ENCODE results near the gene ALK.

GRCh38 chr2:29694741-29695140 lies 226.6 kb downstream of the ALK start:
- TF ChIP-seq, protein P1, sequence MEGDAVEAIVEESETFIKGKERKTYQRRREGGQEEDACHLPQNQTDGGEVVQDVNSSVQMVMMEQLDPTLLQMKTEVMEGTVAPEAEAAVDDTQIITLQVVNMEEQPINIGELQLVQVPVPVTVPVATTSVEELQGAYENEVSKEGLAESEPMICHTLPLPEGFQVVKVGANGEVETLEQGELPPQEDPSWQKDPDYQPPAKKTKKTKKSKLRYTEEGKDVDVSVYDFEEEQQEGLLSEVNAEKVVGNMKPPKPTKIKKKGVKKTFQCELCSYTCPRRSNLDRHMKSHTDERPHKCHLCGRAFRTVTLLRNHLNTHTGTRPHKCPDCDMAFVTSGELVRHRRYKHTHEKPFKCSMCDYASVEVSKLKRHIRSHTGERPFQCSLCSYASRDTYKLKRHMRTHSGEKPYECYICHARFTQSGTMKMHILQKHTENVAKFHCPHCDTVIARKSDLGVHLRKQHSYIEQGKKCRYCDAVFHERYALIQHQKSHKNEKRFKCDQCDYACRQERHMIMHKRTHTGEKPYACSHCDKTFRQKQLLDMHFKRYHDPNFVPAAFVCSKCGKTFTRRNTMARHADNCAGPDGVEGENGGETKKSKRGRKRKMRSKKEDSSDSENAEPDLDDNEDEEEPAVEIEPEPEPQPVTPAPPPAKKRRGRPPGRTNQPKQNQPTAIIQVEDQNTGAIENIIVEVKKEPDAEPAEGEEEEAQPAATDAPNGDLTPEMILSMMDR (IDR thresholded peaks at IDR 0.05): no peak
- TF ChIP-seq SMC3 (IDR thresholded peaks at IDR 0.05) (no peak), POLR2A (IDR thresholded peaks at IDR 0.05; ENCODE audit: low read length) (no peak), ESRRA (IDR thresholded peaks at IDR 0.05; ENCODE audit: borderline replicate concordance, low read length) (no peak), MAX (IDR thresholded peaks at IDR 0.05) (no peak), CHD2 (IDR thresholded peaks at IDR 0.05; ENCODE audit: low read length, partially characterized antibody) (no peak), BHLHE40 (IDR thresholded peaks at IDR 0.05; ENCODE audit: low read depth, low read length) (no peak), EP300 (IDR thresholded peaks at IDR 0.05) (no peak)
- TF ChIP-seq, protein P2, sequence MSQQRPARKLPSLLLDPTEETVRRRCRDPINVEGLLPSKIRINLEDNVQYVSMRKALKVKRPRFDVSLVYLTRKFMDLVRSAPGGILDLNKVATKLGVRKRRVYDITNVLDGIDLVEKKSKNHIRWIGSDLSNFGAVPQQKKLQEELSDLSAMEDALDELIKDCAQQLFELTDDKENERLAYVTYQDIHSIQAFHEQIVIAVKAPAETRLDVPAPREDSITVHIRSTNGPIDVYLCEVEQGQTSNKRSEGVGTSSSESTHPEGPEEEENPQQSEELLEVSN (IDR thresholded peaks at IDR 0.05; ENCODE audit: borderline replicate concordance, low read depth): no peak

All from A549 (cell line).